Heart left ventricle (tissue), 13 donors: Measurements from ENCODE around the gene ZIC1.

Source experiments
- CTCF ChIP-seq, 12 donors: fragments of 200-600 bp; sonication (generic) in 4 of 12; IDR thresholded peaks; one replicate each; pipeline versions ENCODE4 v1.5.0 to v1.8.0; 2018 to 2022; ENCODE audit warnings: antibody characterized with exemption in 12 of 12, mild to moderate bottlenecking in 5 of 12
- POLR2A ChIP-seq, 2 donors: fragments of 450-650 bp; IDR thresholded peaks; one replicate each; pipeline ENCODE4 v1.6.1; 2017; ENCODE audit warnings: antibody characterized with exemption in 2 of 2, mild to moderate bottlenecking in 2 of 2, moderate library complexity in 2 of 2
- donor health status: ischemic (EF 13 %, LVEDD 7.1; RV severe dilation, severe dysfunction).
- donor health status: DM: no; HTN: yes; CAD: no.
- donor health status: DM: no; HTN: no; CAD: no.
- donor health status: ischemic (EF 25% LVEDD 6.9; RV normal size, moderate dysfunction).
- donor health status: ischemic (EF 25% LVEDD 5.7; RV mildly dilated, moderate dysfunction).
- donor health status: ischemic (EF 35%, LVEDD 5.7; RV mildly dilated, moderate dysfunction).
- donor health status: nonischemic (EF 11% LVEDD 7.7; RV severe dilation, severe dysfunction).
- donor health status: DM: yes; HTN: yes; CAD: no.
- donor health status: PGD.
- donor health status: ischemic (EF 29% LVEDD 5.4; RV normal size, mild dysfunction).
- donor health status: nonischemic (EF 23%, LVEDD 6.1; RV moderate dilation, normal function).

- TF ChIP-seq POLR2A (IDR thresholded peaks at IDR 0.05) (no peak), CTCF (IDR thresholded peaks at IDR 0.05) (no peak)
Measured at GRCh38 chr3:147422601-147423536, 13.7 kb downstream of the ZIC1 start.
